PFSK-1 (cell line): ENCODE data around the gene PEMT.

Source experiments
- POLR2AphosphoS5 ChIP-seq: IDR thresholded peaks from 2 replicates; pipeline ENCODE4 v1.6.1; 2012; ENCODE audit warnings: low read depth, mild to moderate bottlenecking, control low read depth, low read length, moderate library complexity
- TAF1 ChIP-seq: IDR thresholded peaks from 2 replicates; pipeline ENCODE4 v1.6.1; 2012; ENCODE audit warnings: low read length, control low read depth, borderline replicate concordance; ENCODE audit not compliant: insufficient read depth

DNA sequence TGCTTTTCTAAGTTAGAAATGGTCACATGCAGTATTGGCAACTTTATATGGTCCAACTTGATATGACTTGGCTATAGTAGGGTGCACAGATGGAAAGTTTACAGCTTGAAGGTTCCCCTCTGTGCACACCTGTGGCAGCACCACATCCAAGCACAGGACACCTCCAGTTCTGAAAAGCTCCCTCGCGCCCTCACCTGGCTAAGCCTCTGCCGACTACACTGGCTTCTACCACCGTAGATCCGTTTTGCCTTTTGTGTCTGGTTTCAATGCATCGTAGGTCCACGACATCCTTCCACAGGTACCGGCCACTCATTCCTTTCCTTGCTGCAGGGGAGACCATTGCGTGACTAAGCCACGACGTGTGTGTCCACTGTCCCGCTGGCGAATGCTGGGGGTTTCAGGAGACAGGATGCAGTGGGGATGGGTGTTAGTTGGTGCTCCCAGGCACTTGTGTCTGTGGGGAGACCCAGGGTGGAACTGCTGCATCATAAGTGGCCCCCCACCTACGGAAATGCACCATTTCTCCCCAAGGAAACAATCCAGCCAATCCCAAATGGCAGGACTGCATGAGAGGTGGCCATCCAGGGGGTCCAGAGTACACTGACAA lies 90.4 kb downstream of the PEMT start:
- TF ChIP-seq POLR2AphosphoS5 (no peak), TAF1 (no peak)
